IMR-90 (cell line): Measurements from ENCODE around the gene CHCT1.

Experiments used
- BHLHE40 ChIP-seq: fragments of 150-350 bp; IDR thresholded peaks from 2 replicates; pipeline ENCODE4 v1.6.1; 2016; ENCODE audit warnings: mild to moderate bottlenecking, low read depth, low read length
- CEBPB ChIP-seq: IDR thresholded peaks from 2 replicates; pipeline ENCODE4 v1.6.1; 2012; ENCODE audit warnings: low read depth, low read length, improper control_type of control experiment
- CHD1 ChIP-seq: IDR thresholded peaks from 2 replicates; pipeline ENCODE4 v1.6.1; 2012; ENCODE audit warnings: low read depth, low read length, improper control_type of control experiment
- CTCF ChIP-seq: conservative IDR thresholded peaks from 2 replicates; pipeline ENCODE4 v1.5.1; 2012; ENCODE audit warnings: mild to moderate bottlenecking, low read depth, low read length, improper control_type of control experiment
- FOS ChIP-seq: fragments of 150-350 bp; IDR thresholded peaks from 2 replicates; pipeline ENCODE4 v1.6.1; 2016; ENCODE audit warnings: low read depth, low read length
- MAFK ChIP-seq: IDR thresholded peaks from 2 replicates; pipeline ENCODE4 v1.6.1; 2012; ENCODE audit warnings: low read depth, low read length, improper control_type of control experiment
- MXI1 ChIP-seq: IDR thresholded peaks from 2 replicates; pipeline ENCODE4 v1.6.1; 2012; ENCODE audit warnings: low read depth, mild to moderate bottlenecking, low read length, moderate library complexity, borderline replicate concordance
- POLR2A ChIP-seq: IDR thresholded peaks from 2 replicates; pipeline ENCODE4 v1.6.1; 2012; ENCODE audit warnings: mild to moderate bottlenecking, low read depth, low read length
- RAD21 ChIP-seq: IDR thresholded peaks from 2 replicates; pipeline ENCODE4 v1.6.1; 2012; ENCODE audit warnings: low read length, improper control_type of control experiment
- RCOR1 ChIP-seq: IDR thresholded peaks from 2 replicates; pipeline ENCODE4 v1.6.1; 2012; ENCODE audit warnings: mild to moderate bottlenecking, low read length, improper control_type of control experiment; ENCODE audit not compliant: insufficient replicate concordance
- RFX5 ChIP-seq: IDR thresholded peaks from 2 replicates; pipeline ENCODE4 v1.8.0; 2012; ENCODE audit warnings: low read depth, mild to moderate bottlenecking, low read length, moderate library complexity
- SMC3 ChIP-seq: fragments of 150-350 bp; IDR thresholded peaks from 2 replicates; pipeline ENCODE4 v1.6.1; 2016; ENCODE audit warnings: low read depth, mild to moderate bottlenecking, antibody characterized with exemption, low read length, moderate library complexity
- TF ChIP-seq, protein P1 (sequence below): fragments of 150-350 bp; IDR thresholded peaks from 2 replicates; pipeline ENCODE4 v1.6.1; 2017; ENCODE audit warnings: mild to moderate bottlenecking, antibody characterized with exemption, low read length, low read depth

DNA sequence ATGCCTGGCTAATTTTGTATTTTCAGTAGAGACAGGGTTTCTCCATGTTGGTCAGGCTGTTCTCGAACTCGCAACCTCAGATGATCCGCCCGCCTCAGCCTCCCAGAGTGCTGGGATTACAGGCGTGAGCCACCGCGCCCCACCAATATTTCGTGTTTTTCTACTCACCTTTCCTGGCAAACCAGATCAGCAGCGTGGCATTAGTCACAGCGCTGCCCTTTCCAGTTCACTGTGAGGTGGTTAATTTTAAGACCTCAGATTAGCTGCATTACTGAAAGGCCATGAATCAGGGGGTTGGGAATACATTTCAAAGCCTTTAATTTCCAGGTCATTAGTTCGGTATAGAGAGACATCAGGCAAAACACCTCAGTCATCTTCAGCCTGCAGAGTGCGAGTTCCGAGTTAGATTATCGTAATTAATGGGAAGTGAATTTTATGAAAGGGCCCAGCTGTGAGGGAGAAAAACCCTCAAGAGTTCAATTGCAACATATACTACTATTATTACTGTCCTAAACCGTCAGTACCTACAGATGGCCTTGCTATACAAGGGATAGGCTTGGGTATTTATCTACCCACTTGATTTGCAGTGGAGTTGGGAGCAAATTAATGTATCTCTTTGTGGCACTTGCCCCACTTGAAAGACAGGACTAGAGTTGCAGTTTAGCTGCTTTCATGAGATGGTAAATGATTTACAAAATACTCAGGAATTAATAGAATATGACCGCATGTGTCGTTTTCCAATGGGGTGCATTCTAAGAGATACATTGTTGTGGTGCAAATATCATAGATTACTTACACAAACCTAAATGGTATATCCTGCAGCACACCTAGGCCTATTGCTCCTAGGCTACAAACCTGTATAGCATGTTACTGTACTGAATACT, 28.2 kb upstream of the CHCT1 start:
- TF ChIP-seq CTCF, result no peak
- no peak for TF ChIP-seq FOS
- TF ChIP-seq MXI1, result no peak
- TF ChIP-seq CHD1, result no peak
- no peak for TF ChIP-seq RAD21
- no peak for TF ChIP-seq POLR2A
- no peak for TF ChIP-seq SMC3
- TF ChIP-seq RFX5, result no peak
- TF ChIP-seq, protein P1, sequence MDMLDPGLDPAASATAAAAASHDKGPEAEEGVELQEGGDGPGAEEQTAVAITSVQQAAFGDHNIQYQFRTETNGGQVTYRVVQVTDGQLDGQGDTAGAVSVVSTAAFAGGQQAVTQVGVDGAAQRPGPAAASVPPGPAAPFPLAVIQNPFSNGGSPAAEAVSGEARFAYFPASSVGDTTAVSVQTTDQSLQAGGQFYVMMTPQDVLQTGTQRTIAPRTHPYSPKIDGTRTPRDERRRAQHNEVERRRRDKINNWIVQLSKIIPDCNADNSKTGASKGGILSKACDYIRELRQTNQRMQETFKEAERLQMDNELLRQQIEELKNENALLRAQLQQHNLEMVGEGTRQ, result no peak
- no peak for TF ChIP-seq MAFK
- TF ChIP-seq RCOR1, result no peak
- TF ChIP-seq BHLHE40, result no peak
- no peak for TF ChIP-seq CEBPB
